Mononuclear cell (primary cell): ENCODE results near the gene RIT2. TPM values are rescaled to one million over a fixed set of nuclear protein-coding genes. Genes with fewer than 3 reads are reported as not detected.

ENCODE experiments used
- H3K27me3 ChIP-seq: 2 replicates; pipeline ENCODE4 v1.6.0; 2011; ENCODE audit warnings: low read length, control low read depth; ENCODE audit not compliant: insufficient read depth
- H3K4me1 ChIP-seq: 2 replicates; pipeline ENCODE4 v1.5.1; 2011; ENCODE audit warnings: mild to moderate bottlenecking, low read length, control low read depth; ENCODE audit not compliant: insufficient read depth
- H3K4me3 ChIP-seq: 2 replicates; pipeline ENCODE4 v1.5.1; 2011; ENCODE audit warnings: mild to moderate bottlenecking, low read length, moderate library complexity
- H3K9me3 ChIP-seq: 2 replicates; pipeline ENCODE4 v1.5.1; 2011; ENCODE audit warnings: low read depth, mild to moderate bottlenecking, control low read depth, low read length
- total RNA-seq: library from RNA; depleted of rRNA; stranded (reverse); fragments of >200 nt; gene quantifications from one replicate; pipeline ENCODE4 v1.2.3, GENCODE V29; 2012

Gene RIT2
- not detected for total RNA-seq

GRCh38 chr18:43115076-43115921 lies at the start of gene RIT2:
RIT2 (minus strand) TSS chr18:43115685.
- Histone ChIP-seq H3K4me3 (no peak within 1 kb of the TSS), H3K27me3 (no peaks in the 10 kb centered on the region), H3K9me3 (no peaks in the 10 kb centered on the region), H3K4me1 (no peaks in the 10 kb centered on the region)

- Histone ChIP-seq H3K4me1 (no peaks in the 10 kb centered on the region), H3K4me3 (no peak overlapping the region), H3K27me3 (no peaks in the 10 kb centered on the region), H3K9me3 (no peaks in the 10 kb centered on the region)
Observed at GRCh38 chr18:43161528-43161927, 46.0 kb upstream of the RIT2 start.

- no peaks in the 10 kb centered on the region for H3K4me1 ChIP-seq
- no peaks in the 10 kb centered on the region for H3K9me3 ChIP-seq
- no peak overlapping the region for H3K4me3 ChIP-seq
- no peaks in the 10 kb centered on the region for H3K27me3 ChIP-seq
Observed at GRCh38 chr18:43160509-43160908, 45.0 kb upstream of the RIT2 start.

GRCh38 chr18:43159926-43160325 lies 44.4 kb upstream of the RIT2 start:
- Histone ChIP-seq H3K9me3 (no peaks in the 10 kb centered on the region), H3K4me3 (no peak overlapping the region), H3K4me1 (no peaks in the 10 kb centered on the region), H3K27me3 (no peaks in the 10 kb centered on the region)

- H3K4me3 ChIP-seq, result no peak overlapping the region
- H3K27me3 ChIP-seq, result no peaks in the 10 kb centered on the region
- no peaks in the 10 kb centered on the region for H3K4me1 ChIP-seq
- H3K9me3 ChIP-seq, result no peaks in the 10 kb centered on the region
Observed at GRCh38 chr18:43159086-43159770, 43.7 kb upstream of the RIT2 start.

GRCh38 chr18:43158381-43158780 lies 42.9 kb upstream of the RIT2 start:
- H3K4me3 ChIP-seq, result no peak overlapping the region
- H3K27me3 ChIP-seq, result no peaks in the 10 kb centered on the region
- no peaks in the 10 kb centered on the region for H3K4me1 ChIP-seq
- no peaks in the 10 kb centered on the region for H3K9me3 ChIP-seq

GRCh38 chr18:43155842-43156241 lies 40.4 kb upstream of the RIT2 start:
- Histone ChIP-seq H3K27me3 (no peaks in the 10 kb centered on the region), H3K9me3 (no peaks in the 10 kb centered on the region), H3K4me1 (no peaks in the 10 kb centered on the region), H3K4me3 (no peak overlapping the region)

- H3K27me3 ChIP-seq, result no peaks in the 10 kb centered on the region
- H3K4me1 ChIP-seq, result no peaks in the 10 kb centered on the region
- H3K9me3 ChIP-seq, result no peaks in the 10 kb centered on the region
- no peak overlapping the region for H3K4me3 ChIP-seq
Observed at GRCh38 chr18:43148231-43148630, 32.7 kb upstream of the RIT2 start.

- Histone ChIP-seq H3K9me3 (no peaks in the 10 kb centered on the region), H3K4me1 (no peaks in the 10 kb centered on the region), H3K27me3 (no peaks in the 10 kb centered on the region), H3K4me3 (no peak overlapping the region)
Observed at GRCh38 chr18:43141208-43141607, 25.7 kb upstream of the RIT2 start.

GRCh38 chr18:43139288-43139946 lies 23.9 kb upstream of the RIT2 start:
- H3K4me3 ChIP-seq, result no peak overlapping the region
- H3K27me3 ChIP-seq, result no peaks in the 10 kb centered on the region
- no peaks in the 10 kb centered on the region for H3K4me1 ChIP-seq
- H3K9me3 ChIP-seq, result no peaks in the 10 kb centered on the region

GRCh38 chr18:43134876-43135275 lies 19.4 kb upstream of the RIT2 start:
- H3K4me1 ChIP-seq, result no peaks in the 10 kb centered on the region
- no peaks in the 10 kb centered on the region for H3K27me3 ChIP-seq
- no peaks in the 10 kb centered on the region for H3K9me3 ChIP-seq
- no peak overlapping the region for H3K4me3 ChIP-seq

- Histone ChIP-seq H3K4me3 (no peak overlapping the region), H3K27me3 (no peaks in the 10 kb centered on the region), H3K4me1 (no peaks in the 10 kb centered on the region), H3K9me3 (no peaks in the 10 kb centered on the region)
Observed at GRCh38 chr18:43130716-43131260, 15.3 kb upstream of the RIT2 start.

- Histone ChIP-seq H3K4me1 (no peaks in the 10 kb centered on the region), H3K27me3 (no peaks in the 10 kb centered on the region), H3K9me3 (no peaks in the 10 kb centered on the region), H3K4me3 (no peak overlapping the region)
Observed at GRCh38 chr18:43129946-43130524, 14.6 kb upstream of the RIT2 start.

- Histone ChIP-seq H3K4me1 (no peaks in the 10 kb centered on the region), H3K9me3 (no peaks in the 10 kb centered on the region), H3K27me3 (no peaks in the 10 kb centered on the region), H3K4me3 (no peak overlapping the region)
Observed at GRCh38 chr18:43125471-43125870, 10.0 kb upstream of the RIT2 start.

GRCh38 chr18:43122955-43123354 lies 7.5 kb upstream of the RIT2 start:
- H3K4me1 ChIP-seq, result no peaks in the 10 kb centered on the region
- H3K27me3 ChIP-seq, result no peaks in the 10 kb centered on the region
- no peaks in the 10 kb centered on the region for H3K9me3 ChIP-seq
- no peak overlapping the region for H3K4me3 ChIP-seq
